ENCODE results near the gene CTIF. TPM values are rescaled to one million over a fixed set of nuclear protein-coding genes. Genes with fewer than 3 reads are reported as not detected.

CTIF gene
- total RNA-seq, 1 experiment from 2014 or later: 5.0 TPM

GRCh38 chr18:48899558-48900174 is 360.8 kb downstream of the CTIF start:
- DNase-seq (ENCODE audit: low spot score): no peak

- no peak for DNase-seq (ENCODE audit: low spot score)
These were observed 361.6 kb downstream of the CTIF start for GRCh38 chr18:48900469-48900868.

DNA sequence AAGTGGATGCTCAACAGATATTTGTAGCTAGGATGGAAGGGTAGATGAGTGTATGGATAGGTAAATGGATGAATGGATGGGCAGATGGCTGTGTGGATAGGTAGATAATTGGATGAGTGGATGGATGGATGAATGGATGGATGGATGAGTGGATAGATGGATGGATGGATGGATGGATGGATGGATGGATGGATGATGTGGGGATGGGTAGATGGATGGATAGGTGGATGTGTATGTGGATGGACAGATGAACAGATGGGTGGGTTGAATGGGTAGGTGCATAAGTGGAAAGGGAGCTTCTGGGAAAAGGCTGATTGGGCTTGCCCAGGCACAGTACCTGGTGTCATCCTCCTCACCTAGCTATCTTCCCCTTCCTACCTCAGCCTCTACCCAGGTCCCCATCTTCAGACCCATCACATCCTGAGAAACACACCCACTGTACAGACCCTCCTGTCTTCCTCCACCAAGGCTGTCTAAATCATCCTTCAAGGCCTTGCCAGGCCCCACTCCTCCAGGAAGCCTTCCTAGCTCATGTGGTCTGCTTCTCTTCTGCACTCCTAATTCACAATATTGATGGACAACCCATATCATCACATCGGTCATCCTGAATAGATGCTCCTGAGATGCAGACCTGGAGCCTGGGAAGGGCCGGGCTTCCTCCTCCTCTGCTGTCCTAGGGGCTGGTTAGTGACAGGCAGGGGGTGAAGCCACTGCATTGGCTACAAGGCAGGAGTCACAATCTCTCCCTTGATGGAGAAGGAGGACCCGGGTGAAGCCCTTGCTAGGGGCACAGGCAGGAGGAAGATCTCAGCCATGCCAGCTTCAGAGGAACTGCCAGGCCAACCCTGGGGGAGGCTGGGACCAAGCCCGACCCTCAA is 362.6 kb downstream of the CTIF start:
- DNase-seq (ENCODE audit: low spot score): no peak

DNA sequence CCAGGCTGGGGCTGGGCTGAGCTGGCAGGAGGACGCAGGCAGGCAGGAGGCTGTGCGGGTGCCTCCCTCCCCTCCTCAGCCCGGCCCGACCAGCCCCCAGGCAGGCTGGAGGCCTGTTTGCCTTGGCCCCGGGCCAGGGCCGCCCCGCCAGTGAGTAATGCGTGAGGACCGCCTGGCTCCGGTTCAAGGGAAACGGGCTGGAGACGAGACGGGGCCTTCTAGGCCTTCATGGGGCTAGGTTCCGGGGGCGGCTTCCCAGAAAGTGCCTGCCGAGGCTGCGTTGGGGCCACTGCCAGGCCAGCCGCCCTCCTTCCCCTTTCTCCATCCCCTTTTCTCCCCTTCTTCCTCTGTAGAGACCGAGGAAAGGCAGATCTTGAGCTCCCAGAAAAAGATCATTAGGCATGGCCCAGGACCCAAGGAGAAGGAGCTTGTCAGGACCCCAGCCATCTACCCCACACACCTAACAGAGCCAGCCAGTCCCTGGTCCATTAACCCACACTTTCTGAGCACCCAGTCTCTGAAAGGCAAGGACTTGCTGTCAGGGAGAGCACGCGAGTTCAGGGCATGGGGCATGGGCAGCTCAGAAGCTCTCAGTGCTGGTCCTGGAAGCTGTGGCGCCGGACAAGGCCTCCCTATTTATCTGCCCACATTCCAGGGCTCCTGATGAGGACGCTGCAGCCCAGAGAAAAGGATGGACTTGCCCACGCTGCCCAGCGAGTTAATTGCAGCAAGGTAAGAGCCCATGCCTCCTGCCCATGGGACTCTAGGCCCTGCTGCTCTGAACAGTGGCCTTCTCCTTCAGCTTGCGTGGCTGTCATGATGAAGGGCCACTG is 363.4 kb downstream of the CTIF start:
- peak; percentile 81 for DNase-seq (ENCODE audit: low spot score)

GRCh38 chr18:48902856-48903601 is 364.2 kb downstream of the CTIF start:
- no peak for DNase-seq (ENCODE audit: low spot score)

- no peak for DNase-seq (ENCODE audit: low spot score)
These were observed 365.3 kb downstream of the CTIF start for GRCh38 chr18:48904091-48904490.

- DNase-seq (ENCODE audit: low spot score): no peak
These were observed 366.1 kb downstream of the CTIF start for GRCh38 chr18:48904847-48905394.

- DNase-seq (ENCODE audit: low spot score): no peak
These were observed 366.7 kb downstream of the CTIF start for GRCh38 chr18:48905513-48905912.

- no peak for DNase-seq (ENCODE audit: low spot score)
These were observed 370.1 kb downstream of the CTIF start for GRCh38 chr18:48908916-48909315.

DNA sequence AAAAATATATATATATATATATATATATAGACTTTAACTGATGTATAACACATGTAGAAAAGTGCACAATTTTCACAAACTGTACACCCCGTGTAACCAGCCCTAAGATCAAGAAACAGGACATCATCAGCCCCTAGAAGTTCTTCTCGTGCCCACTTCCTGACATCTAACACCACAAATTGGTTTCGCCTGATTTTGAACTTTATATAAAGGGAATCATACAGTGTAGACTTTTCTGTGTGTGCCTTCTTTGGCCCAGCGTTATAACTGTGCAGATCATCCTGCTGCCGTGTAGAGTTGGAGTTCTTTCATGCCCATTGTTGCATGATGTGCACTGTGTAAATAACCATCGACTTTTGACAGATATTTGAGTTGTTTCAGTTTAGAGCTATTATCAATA is 370.9 kb downstream of the CTIF start:
- no peak for DNase-seq (ENCODE audit: low spot score)

DNA sequence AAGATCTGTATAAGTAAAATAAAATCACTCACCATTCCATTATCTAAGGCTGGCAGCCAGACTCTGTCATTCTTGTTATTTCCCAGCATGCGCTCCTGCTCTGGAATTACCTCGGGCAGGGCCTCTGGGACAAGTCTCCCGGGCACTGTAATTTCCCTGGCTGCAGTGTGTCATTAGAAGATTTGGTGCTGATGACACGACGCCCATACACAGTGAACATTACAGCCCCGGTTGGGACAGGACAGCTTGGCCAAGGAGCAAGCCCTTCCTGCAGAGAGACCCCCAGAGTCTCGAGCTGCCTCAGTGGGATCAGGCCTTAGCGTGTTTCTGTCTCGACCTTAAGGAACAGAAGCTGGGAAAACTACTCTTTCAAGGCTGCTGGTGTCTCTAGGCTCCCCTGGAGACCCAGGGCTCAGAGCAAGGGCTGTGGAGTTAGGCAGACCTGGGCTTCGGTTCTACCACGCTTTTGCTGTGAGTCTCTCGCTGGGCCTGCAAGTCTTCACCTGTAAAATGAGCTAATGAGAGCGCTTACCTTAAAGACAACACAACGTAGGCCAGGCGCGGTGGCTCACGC is 372.2 kb downstream of the CTIF start:
- DNase-seq (ENCODE audit: low spot score): no peak

Other genes with a start within 250 kb of the CTIF start
- gene ZBTB7C, start 129.6 kb upstream of the CTIF start, total RNA-seq (2014; rRNA removed; shearing (Covaris generic)): 1.0 and 1.1 TPM in 2 replicates

Measured in H4 (cell line).